GM21825 (cell line): ENCODE measurements around the gene USP47.

Experiments used
- ATAC-seq: cut with Tn5 transposase; IDR thresholded peaks from one replicate; pipeline ENCODE4 v1.9.1; 2021; ENCODE audit warnings: mild to moderate bottlenecking, moderate library complexity; ENCODE audit not compliant: unreplicated experiment

The USP47 gene

GRCh38 chr11:11865449-11865848, 23.7 kb downstream of the USP47 start:
- no peak for ATAC-seq

DNA sequence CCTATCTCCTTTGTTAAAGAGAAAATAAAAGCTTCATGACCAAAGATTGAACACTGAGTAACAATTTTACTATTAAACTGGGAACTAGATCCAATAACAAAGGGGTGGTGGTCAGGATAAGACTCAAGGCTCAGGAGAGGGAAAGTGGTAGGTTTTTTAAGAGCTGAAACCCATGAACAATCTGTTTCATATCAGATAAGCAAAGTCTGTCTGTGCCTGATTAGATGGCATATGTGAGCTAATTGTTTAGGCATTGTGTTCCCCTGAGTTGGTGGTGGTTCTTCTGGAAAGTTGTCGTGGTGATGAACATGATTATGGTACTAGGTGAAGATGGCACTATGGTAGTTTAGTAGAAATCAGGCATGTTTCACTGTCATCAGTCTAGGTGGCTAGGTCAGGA, 24.4 kb downstream of the USP47 start:
- ATAC-seq = no peak

DNA sequence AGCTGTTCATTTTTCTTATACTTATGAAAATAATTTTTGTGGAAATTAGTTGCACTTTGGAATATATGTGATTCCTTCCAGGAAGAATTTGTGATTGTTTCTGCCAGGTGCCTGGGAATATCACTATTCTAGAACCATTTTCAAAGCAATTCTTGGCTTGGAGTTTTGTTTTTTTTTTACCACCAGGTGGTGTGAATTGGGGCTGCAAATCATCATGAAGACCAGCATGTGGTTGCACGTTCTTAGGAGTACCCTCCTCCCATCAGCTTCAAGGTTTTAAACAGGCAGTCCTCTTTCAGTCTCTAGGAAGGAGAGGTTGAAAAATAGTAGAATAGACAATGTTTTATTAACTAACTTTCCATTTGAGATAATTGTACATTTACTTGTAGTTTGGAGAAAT, 25.9 kb downstream of the USP47 start:
- no peak for ATAC-seq

DNA sequence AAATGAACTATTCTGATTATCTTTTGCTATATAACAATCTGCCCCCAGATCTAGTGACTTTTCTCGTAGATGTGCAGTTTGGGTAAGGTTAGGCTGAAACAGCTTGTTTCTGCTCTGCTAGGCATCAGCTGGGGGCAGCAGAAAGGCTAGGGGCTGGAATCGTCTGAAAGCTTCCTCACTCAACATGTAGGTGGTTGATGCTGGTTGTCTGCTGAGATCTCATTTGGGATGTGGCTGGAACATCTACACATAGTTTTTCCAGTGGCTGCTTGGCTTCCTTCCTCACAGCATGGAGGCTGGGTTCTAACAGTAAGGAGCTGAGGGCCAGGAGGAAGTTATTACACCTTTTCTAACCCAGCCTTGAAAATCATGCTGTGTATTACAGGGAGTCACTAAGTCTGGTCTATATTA, 30.2 kb downstream of the USP47 start:
- ATAC-seq = no peak

GRCh38 chr11:11876458-11876857, 34.7 kb downstream of the USP47 start:
- ATAC-seq = no peak

- ATAC-seq = no peak
Measured at GRCh38 chr11:11880179-11880578, 38.4 kb downstream of the USP47 start.

GRCh38 chr11:11882539-11882938, 40.8 kb downstream of the USP47 start:
- no peak for ATAC-seq

- ATAC-seq = no peak
Measured at GRCh38 chr11:11884351-11884750, 42.6 kb downstream of the USP47 start.

- ATAC-seq = peak; percentile 87
Measured at GRCh38 chr11:11884774-11885481, 43.2 kb downstream of the USP47 start.

GRCh38 chr11:11894486-11894885, 52.7 kb downstream of the USP47 start:
- no peak for ATAC-seq

DNA sequence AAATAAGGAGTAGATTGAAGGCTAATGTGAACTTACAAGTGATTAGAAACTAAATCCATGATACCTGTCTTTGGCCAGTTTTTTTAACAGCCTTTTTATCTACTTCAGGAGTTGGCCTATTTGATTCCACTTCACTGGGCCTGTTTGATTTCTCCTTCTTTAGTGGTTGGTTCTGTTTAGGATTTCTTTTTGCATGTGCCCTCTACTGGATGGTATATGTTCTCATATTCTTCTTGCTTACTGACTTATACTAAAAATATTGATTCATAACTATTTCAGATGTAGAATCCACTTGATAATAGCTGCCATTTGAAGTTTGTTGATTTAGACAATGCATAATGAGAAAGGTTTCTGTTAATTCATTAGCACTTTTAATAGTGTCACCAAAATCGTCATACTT, 53.9 kb downstream of the USP47 start:
- no peak for ATAC-seq

- ATAC-seq = no peak
Measured at GRCh38 chr11:11898648-11899047, 56.9 kb downstream of the USP47 start.

DNA sequence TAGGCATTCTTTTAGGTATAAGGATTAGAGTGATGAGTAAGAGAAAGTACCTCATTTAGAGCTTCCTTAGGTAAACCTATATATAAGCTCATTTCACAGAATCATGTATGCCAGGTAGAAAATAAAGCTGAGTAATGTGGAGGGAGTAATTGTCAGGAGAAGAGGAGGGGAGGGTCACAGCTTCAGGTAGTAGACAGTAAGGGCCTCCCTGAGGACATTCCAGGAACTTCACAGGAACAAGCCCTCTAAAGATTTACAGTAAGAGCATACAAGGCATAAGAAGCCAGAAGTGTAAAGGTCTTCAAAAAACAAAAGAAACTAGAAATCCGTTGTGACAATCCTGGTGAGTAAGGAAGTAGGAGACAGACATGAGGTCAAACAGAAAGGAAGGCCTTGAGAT, 57.6 kb downstream of the USP47 start:
- ATAC-seq = no peak

DNA sequence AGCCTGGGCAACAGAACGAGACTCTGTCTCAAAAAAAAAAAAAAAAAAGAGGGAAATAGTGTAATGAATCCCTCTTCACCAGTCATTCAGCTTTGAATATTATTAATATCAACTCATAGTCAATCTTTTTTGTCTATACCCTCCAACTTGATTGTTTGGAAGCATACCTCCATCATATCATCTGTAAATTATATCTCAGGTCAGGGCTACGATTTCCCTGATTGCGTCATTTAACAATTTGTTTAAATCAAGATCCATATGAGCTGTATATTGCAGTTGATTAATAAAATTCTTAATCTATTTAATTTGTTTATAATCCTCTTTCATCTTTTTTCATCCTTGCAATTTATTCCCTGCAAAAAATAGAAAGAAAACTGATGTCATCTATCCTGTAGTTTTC, 60.2 kb downstream of the USP47 start:
- no peak for ATAC-seq

DNA sequence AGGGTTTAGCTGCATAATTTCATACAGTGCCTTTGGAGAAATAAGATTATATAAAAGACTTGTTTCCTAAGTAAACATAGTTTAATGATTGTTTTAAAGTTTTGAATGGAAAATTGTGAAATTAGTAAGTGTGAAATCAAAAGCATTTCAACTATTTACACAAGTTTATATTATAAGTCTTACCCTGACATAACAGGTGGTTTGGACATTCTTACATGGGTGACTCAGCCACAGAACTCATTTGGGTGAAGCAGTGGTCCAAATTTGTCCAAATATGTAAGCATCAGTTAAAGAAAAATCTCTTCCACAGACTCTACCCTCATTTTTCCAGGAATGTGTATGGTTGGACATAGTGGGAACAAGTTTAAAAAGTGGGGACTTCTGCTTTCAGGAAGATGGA, 68.0 kb downstream of the USP47 start:
- no peak for ATAC-seq

- ATAC-seq = no peak
Measured at GRCh38 chr11:11910541-11910940, 68.8 kb downstream of the USP47 start.

DNA sequence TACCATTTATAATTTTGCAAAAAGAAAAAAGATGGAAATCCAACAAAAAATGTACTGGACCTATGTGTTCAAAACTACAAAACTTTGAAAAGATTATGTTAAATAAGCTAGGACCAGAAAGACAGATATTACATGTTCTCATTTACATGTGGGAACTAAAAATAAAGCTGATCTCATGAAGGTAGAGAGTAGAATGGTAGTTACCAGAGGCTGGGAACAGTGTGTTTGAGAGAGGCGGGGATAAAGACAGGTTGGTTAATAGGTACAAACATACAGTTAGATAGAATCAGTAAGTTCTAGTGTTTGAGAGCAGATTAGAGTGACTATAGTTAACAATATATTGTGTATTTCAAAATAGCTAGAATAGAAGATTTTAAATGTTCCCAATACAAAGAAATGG, 71.6 kb downstream of the USP47 start:
- ATAC-seq = no peak

- ATAC-seq = no peak
Measured at GRCh38 chr11:11915625-11916024, 73.9 kb downstream of the USP47 start.

DNA sequence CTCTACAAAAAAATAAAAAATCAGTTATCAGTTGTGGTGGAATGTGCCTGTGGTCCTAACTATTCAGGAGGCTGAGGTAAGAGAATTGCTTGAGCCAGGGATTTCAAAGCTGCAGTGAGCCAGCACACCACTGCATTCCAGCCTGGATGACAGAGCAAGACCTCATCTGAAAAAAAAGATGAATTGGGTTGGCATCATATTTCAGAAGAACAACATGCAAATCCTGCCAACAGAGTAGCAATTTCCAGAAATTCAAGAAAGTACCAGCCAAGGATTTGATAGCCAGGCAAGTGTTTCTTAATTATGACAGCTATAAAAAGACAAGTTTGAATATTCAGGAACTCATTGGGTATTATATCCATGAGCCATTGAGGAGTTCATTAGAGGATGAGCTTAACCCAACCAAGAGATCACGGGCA, 75.2 kb downstream of the USP47 start:
- no peak for ATAC-seq

DNA sequence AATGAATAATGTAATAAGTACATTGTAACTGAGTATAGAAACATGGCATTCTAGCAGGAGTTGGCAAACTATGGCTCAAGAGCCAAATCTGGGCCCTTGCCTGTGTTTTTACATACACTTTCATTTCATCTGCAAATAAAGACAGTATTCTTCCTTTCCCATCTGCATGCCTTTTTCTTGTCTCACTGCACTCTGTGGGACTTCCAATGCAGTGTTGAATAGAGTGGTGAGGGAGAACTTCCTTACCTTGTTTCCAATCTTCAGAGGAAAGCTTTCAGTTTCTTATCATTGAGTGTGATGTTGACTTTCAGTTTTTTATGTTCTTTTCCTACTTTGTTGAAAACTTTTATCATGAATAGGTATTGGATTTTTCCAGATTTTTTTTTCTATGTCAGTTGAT, 82.1 kb downstream of the USP47 start:
- ATAC-seq = no peak

DNA sequence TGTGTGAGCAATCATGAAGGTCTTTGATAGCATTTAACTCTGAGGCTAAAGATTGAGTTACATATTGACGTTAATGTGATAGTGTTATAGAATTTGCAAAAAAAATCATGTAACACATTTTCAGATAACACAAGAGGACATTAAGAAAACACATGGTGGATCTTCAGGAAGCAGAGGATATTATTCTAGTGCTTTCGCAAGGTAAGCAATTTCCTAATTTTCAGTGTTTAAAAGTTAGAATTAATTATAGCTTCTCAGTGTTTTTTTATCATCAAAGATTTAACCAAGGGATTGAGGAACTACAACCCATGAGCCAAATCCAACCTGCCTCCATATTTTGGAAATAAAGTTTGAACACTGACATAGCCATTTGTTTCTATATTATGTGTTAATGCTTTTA, 88.1 kb downstream of the USP47 start:
- no peak for ATAC-seq

DNA sequence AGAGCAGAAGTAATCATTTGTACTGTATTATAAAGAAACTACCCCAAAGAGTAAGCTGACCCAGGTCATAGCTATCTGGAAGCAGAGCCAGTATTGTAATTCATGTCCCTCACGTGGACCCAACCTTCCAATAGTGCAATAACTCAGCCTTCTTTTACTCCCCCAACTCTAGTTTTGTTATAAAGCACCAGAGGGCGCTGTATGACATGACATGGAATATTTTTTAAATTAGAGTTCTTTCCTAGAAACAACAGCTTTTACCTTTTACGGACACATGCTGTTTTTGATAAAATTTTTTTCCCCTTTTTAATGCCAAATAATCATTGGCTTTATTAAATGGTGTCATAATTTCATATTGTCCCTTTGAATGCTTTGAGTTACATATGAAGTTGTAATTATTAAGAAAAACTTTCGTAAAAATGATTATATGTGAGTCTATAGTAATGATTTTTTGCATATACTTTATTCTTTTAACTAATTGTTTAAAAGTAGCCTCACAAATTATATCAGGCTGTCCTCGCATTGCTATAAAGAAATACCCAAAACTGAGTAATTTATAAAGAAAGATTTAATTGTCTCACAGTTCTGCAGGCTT, 89.8 kb downstream of the USP47 start:
- ATAC-seq = no peak

GRCh38 chr11:11935536-11935935, 93.8 kb downstream of the USP47 start:
- ATAC-seq = no peak
